NAMALWA (cell line): ENCODE measurements around the gene OR6A2.
A peak's percentile ranks its signal among the peaks of the same experiment; 100 is the strongest.

Experiments
- DNase-seq: peaks from one replicate; pipeline ENCODE4 v3.0.0-alpha.2; 2015; ENCODE audit warnings: low spot score

OR6A2 gene

GRCh38 chr11:6755953-6756347 is 43.5 kb downstream of the OR6A2 start:
- DNase-seq: no peak

- peak; percentile 62 for DNase-seq
These were observed 44.1 kb downstream of the OR6A2 start for GRCh38 chr11:6755303-6755952.

GRCh38 chr11:6747097-6747668 is 52.3 kb downstream of the OR6A2 start:
- no peak for DNase-seq

- no peak for DNase-seq
These were observed 52.9 kb downstream of the OR6A2 start for GRCh38 chr11:6746626-6747025.

- DNase-seq: peak; percentile 50
These were observed 53.3 kb downstream of the OR6A2 start for GRCh38 chr11:6746086-6746618.

- DNase-seq: no peak
These were observed 53.9 kb downstream of the OR6A2 start for GRCh38 chr11:6745465-6746015.

DNA sequence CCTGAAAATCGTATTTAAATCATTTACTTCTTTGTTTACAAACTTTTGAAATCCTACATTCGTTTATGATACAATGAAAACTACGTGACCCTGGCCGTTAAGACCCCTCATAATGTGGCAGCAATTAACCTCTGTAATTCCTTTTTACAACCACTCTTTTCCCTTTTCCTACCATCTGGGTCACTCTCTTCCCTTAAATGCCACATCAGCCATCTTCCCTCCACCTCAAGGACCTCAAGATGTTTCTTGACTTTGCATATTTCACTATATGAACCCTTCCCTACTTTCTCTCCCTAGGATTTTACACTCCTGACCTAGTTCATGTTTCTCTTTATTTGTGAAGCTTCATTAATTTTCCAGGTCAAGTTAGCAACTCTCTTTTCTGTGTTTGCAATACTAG is 54.5 kb downstream of the OR6A2 start:
- no peak for DNase-seq

DNA sequence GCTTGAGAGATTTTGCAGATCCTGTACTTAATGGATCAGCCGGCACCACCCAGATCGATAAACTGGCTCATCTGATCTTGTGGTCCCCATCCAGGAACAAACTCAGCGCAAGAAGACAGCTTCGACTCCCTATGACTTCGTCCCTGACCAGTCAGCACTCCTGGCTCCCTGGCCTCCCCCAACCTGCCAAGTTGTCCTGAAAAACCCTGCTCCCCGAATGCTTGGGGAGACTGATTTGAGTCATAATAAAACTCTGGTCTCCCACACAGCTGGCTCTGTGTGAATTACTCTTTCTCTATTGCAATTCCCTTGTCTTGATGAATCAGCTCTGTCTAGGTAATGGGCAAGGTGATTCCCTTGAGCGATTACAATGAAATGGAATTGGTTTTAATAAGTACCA is 57.2 kb downstream of the OR6A2 start:
- no peak for DNase-seq
